22Rv1 (cell line): ENCODE results near the gene ERBB2.

ENCODE experiments used
- ZFX ChIP-seq: fragments of 450-650 bp; IDR thresholded peaks from 2 replicates; pipeline ENCODE4 v1.6.1; 2017; ENCODE audit warnings: antibody characterized with exemption, borderline replicate concordance
- TF ChIP-seq, protein P1 (sequence below): fragments of 450-650 bp; IDR thresholded peaks from 2 replicates; pipeline ENCODE4 v1.5.1; 2017; ENCODE audit warnings: mild to moderate bottlenecking

DNA sequence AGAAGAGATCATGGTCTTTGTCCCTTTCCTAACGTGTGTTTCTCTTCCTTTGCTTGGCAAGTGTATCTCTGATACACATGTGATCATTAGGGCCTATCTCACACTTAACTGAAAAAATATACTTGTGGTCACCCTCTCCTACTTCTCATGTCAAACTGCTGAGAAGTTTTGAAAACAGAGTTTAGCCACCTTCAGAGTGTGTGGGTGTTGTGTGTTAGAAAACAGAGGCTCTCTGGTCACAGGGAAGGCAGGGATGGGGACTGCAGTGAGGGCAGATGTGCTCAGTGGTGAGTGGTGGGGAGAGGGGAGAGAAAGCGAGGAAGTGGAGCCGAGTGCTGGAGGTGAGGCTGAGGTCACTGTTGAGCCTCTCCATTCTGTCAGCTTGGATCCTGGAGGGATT, 67.3 kb downstream of the ERBB2 start:
- TF ChIP-seq, protein P1, sequence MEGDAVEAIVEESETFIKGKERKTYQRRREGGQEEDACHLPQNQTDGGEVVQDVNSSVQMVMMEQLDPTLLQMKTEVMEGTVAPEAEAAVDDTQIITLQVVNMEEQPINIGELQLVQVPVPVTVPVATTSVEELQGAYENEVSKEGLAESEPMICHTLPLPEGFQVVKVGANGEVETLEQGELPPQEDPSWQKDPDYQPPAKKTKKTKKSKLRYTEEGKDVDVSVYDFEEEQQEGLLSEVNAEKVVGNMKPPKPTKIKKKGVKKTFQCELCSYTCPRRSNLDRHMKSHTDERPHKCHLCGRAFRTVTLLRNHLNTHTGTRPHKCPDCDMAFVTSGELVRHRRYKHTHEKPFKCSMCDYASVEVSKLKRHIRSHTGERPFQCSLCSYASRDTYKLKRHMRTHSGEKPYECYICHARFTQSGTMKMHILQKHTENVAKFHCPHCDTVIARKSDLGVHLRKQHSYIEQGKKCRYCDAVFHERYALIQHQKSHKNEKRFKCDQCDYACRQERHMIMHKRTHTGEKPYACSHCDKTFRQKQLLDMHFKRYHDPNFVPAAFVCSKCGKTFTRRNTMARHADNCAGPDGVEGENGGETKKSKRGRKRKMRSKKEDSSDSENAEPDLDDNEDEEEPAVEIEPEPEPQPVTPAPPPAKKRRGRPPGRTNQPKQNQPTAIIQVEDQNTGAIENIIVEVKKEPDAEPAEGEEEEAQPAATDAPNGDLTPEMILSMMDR = no peak
- no peak for TF ChIP-seq ZFX
